ENCODE data around the gene RUNX3.
A peak's percentile ranks its signal among the peaks of the same experiment; 100 is the strongest.

Gene RUNX3

GRCh38 chr1:24925963-24926362, 4.1 kb downstream of the RUNX3 start:
- no peak for DNase-seq (ENCODE audit: low read depth, low spot score)
- peaks cover 71% of the 10 kb centered on the region for H3K36me3 ChIP-seq (ENCODE audit: insufficient read depth, low read length)
- TF ChIP-seq EZH2 (IDR thresholded peaks at IDR 0.05): no peak
- TF ChIP-seq POLR2AphosphoS5 (IDR thresholded peaks at IDR 0.05; ENCODE audit: borderline replicate concordance, low read depth, low read length): no peak
- no peak for TF ChIP-seq FOXP2 (optimal IDR thresholded peaks at IDR 0.05; ENCODE audit: control extremely low read depth, extremely low read length, insufficient read depth)
- H3K9me3 ChIP-seq (ENCODE audit: low read depth, low read length): no peaks in the 10 kb centered on the region
- peak overlapping the region; percentile 89 for H3K4me3 ChIP-seq
- H3K27ac ChIP-seq: peak overlapping the region; percentile 65; the same call in 1 of the 2 replicates
- H3K9ac ChIP-seq (ENCODE audit: insufficient read length): peak overlapping the region; percentile 58

- TF ChIP-seq POLR2AphosphoS5 (IDR thresholded peaks at IDR 0.05; ENCODE audit: borderline replicate concordance, low read depth, low read length) (no peak), EZH2 (IDR thresholded peaks at IDR 0.05) (no peak), FOXP2 (optimal IDR thresholded peaks at IDR 0.05; ENCODE audit: control extremely low read depth, extremely low read length, insufficient read depth) (no peak)
- Histone ChIP-seq H3K4me3 (no peak overlapping the region), H3K27ac (0 out of 2 replicates have a peak overlapping the region, but pooled peaks have one; percentile 65), H3K9ac (ENCODE audit: insufficient read length) (no peak overlapping the region), H3K9me3 (ENCODE audit: low read depth, low read length) (no peaks in the 10 kb centered on the region), H3K36me3 (ENCODE audit: insufficient read depth, low read length) (peaks cover 78% of the 10 kb centered on the region)
- no peak for DNase-seq (ENCODE audit: low read depth, low spot score)
These were observed 4.8 kb downstream of the RUNX3 start for GRCh38 chr1:24925082-24925779.

- Histone ChIP-seq H3K9ac (ENCODE audit: insufficient read length) (no peak overlapping the region), H3K36me3 (ENCODE audit: insufficient read depth, low read length) (peaks cover 94% of the 10 kb centered on the region), H3K4me3 (no peak overlapping the region), H3K9me3 (ENCODE audit: low read depth, low read length) (no peaks in the 10 kb centered on the region), H3K27ac (no peak overlapping the region)
- TF ChIP-seq EZH2 (IDR thresholded peaks at IDR 0.05) (no peak), FOXP2 (optimal IDR thresholded peaks at IDR 0.05; ENCODE audit: control extremely low read depth, extremely low read length, insufficient read depth) (no peak), POLR2AphosphoS5 (IDR thresholded peaks at IDR 0.05; ENCODE audit: borderline replicate concordance, low read depth, low read length) (no peak)
- DNase-seq (ENCODE audit: low read depth, low spot score): no peak
These were observed 6.5 kb downstream of the RUNX3 start for GRCh38 chr1:24923485-24924113.

- Histone ChIP-seq H3K9ac (ENCODE audit: insufficient read length) (no peak overlapping the region), H3K9me3 (ENCODE audit: low read depth, low read length) (no peaks in the 10 kb centered on the region), H3K27ac (0 out of 2 replicates have a peak overlapping the region, but pooled peaks have one; percentile 71), H3K4me3 (no peak overlapping the region), H3K36me3 (ENCODE audit: insufficient read depth, low read length) (peaks cover 96% of the 10 kb centered on the region)
- TF ChIP-seq EZH2 (IDR thresholded peaks at IDR 0.05) (no peak), FOXP2 (optimal IDR thresholded peaks at IDR 0.05; ENCODE audit: control extremely low read depth, extremely low read length, insufficient read depth) (no peak), POLR2AphosphoS5 (IDR thresholded peaks at IDR 0.05; ENCODE audit: borderline replicate concordance, low read depth, low read length) (no peak)
- no peak for DNase-seq (ENCODE audit: low read depth, low spot score)
These were observed 8.0 kb downstream of the RUNX3 start for GRCh38 chr1:24921938-24922662.

- peak overlapping the region; percentile 71; the same call in 1 of the 2 replicates for H3K27ac ChIP-seq
- no peak for DNase-seq (ENCODE audit: low read depth, low spot score)
- no peak for TF ChIP-seq FOXP2 (optimal IDR thresholded peaks at IDR 0.05; ENCODE audit: control extremely low read depth, extremely low read length, insufficient read depth)
- no peak for TF ChIP-seq EZH2 (IDR thresholded peaks at IDR 0.05)
- no peak for TF ChIP-seq POLR2AphosphoS5 (IDR thresholded peaks at IDR 0.05; ENCODE audit: borderline replicate concordance, low read depth, low read length)
- H3K4me3 ChIP-seq: no peak overlapping the region
- H3K36me3 ChIP-seq (ENCODE audit: insufficient read depth, low read length): peaks cover 96% of the 10 kb centered on the region
- H3K9ac ChIP-seq (ENCODE audit: insufficient read length): no peak overlapping the region
- no peaks in the 10 kb centered on the region for H3K9me3 ChIP-seq (ENCODE audit: low read depth, low read length)
These were observed 8.7 kb downstream of the RUNX3 start for GRCh38 chr1:24921412-24921811.

GRCh38 chr1:24920533-24920925, 9.5 kb downstream of the RUNX3 start:
- Histone ChIP-seq H3K27ac (peak overlapping the region; percentile 71), H3K4me3 (no peak overlapping the region), H3K9me3 (ENCODE audit: low read depth, low read length) (no peaks in the 10 kb centered on the region), H3K36me3 (ENCODE audit: insufficient read depth, low read length) (peaks cover 95% of the 10 kb centered on the region), H3K9ac (ENCODE audit: insufficient read length) (no peak overlapping the region)
- TF ChIP-seq EZH2 (IDR thresholded peaks at IDR 0.05) (no peak), FOXP2 (optimal IDR thresholded peaks at IDR 0.05; ENCODE audit: control extremely low read depth, extremely low read length, insufficient read depth) (no peak), POLR2AphosphoS5 (IDR thresholded peaks at IDR 0.05; ENCODE audit: borderline replicate concordance, low read depth, low read length) (no peak)
- no peak for DNase-seq (ENCODE audit: low read depth, low spot score)

- Histone ChIP-seq H3K36me3 (ENCODE audit: insufficient read depth, low read length) (peaks cover 93% of the 10 kb centered on the region), H3K9ac (ENCODE audit: insufficient read length) (no peak overlapping the region), H3K27ac (peak overlapping the region; percentile 71; the same call in 1 of the 2 replicates), H3K9me3 (ENCODE audit: low read depth, low read length) (no peaks in the 10 kb centered on the region), H3K4me3 (no peak overlapping the region)
- no peak for DNase-seq (ENCODE audit: low read depth, low spot score)
- TF ChIP-seq EZH2 (IDR thresholded peaks at IDR 0.05) (no peak), FOXP2 (optimal IDR thresholded peaks at IDR 0.05; ENCODE audit: control extremely low read depth, extremely low read length, insufficient read depth) (no peak), POLR2AphosphoS5 (IDR thresholded peaks at IDR 0.05; ENCODE audit: borderline replicate concordance, low read depth, low read length) (no peak)
These were observed 10.1 kb downstream of the RUNX3 start for GRCh38 chr1:24919791-24920532.
